Suppressor macrophage (primary cell): Measurements from ENCODE around the gene GPR82.
"Not testable (repeated sequence)": the region's sequence is repeated elsewhere in the genome, so short reads cannot be mapped to it uniquely, and the experiment has no call there.

Experiments used
- DNase-seq, 4 experiments: peaks; one replicate each; pipeline ENCODE4 v3.0.0-alpha.2; 2020 to 2022
- total RNA-seq, 17 experiments: gene quantifications; one replicate each; lab custom pipeline; 2026; ENCODE audit warnings: mixed read lengths in 6 of 17, inconsistent platforms in 3 of 17; lab: John Stamatoyannopoulos, UW

The GPR82 gene, protein sequence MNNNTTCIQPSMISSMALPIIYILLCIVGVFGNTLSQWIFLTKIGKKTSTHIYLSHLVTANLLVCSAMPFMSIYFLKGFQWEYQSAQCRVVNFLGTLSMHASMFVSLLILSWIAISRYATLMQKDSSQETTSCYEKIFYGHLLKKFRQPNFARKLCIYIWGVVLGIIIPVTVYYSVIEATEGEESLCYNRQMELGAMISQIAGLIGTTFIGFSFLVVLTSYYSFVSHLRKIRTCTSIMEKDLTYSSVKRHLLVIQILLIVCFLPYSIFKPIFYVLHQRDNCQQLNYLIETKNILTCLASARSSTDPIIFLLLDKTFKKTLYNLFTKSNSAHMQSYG
- total RNA-seq = 0.42 to 34.8 (median 8.4) reads per million in 17 experiments

DNA sequence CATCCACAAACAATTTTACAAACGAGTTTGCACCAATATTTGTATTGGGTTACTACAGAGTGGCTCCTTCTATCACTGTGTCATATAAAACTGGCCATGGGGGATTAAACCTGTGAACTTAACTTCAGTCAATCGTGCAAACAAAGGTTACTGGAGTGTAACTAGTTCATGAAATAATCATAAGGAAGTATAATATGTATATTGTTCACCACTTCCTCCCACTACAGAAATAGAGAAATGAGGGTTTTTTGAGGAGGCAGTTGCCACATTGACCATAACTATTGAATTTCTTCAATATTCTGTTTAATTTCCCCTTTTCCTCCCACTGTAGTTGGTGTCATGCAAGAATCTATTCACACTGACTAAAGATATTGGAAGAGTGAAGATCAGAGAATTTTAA is at the start of gene GPR82:
Gene GPR82 (plus strand): TSS at position 356 of the 400 bp plus-strand sequence. CDS start 2,846 bp downstream, outside the sequence.
- DNase-seq = peak; percentile 21 to 77 (median 56)

DNA sequence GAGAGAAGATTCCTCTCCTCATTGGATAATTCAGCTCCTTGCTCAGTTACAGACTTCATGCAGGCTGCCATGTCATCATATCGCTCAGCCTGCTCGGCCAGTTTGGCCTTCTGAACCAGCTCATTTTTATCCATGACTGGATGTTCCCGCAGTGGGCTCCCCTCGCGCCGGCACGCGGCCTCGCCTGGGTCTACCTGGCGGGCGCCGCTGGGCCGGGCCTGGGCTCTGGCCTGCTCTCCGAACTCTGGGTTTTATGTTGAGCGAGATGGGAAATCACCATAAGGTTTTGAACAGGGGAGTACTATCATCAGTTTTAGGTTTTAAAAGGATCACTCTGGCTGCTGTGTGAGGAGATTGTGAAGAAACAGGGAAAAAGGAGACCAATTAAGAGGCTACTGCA is 47.6 kb upstream of the GPR82 start:
- DNase-seq = not testable (repeated sequence)

DNA sequence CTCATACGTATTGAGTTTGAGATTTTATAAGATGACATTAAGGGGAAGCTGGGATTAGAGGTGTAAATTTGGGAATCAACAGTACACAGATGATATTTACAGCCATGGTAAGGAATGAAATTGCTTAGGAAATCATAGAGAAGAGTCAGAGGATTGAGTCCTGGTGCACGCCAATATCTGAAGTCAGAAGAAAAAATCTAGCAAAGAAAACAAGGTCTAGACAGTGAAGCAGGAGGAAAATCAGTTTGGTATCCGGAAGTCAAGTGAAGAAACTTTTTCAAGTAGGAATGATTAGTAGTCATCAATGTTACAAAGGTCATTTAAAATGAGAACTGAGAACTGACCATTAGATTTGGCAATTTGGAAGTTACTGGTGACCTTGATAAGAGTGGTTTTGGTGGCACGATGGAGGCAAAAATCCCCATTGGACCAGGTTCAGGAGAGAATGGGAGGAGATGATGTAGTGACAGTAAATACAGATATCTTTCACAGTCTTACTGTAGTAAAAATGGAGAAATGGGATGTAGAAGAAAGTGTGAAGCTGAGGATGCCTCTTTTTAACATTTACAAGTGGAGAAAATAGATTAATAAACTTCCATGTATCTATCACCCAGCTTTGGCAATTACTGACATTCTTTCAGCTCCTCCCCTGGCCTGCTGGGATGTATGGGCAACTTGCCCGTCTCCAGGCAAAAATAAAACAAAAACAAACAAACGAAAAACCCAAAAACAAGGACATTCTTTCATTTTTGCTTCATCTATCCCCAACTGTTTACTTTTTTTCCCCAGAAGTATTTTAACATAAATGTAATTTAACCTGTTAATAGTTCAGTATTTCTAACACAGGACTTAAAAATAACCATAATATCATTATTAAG is 46.6 kb upstream of the GPR82 start:
- peak in 1 of 4 experiments; percentile 13 for DNase-seq

DNA sequence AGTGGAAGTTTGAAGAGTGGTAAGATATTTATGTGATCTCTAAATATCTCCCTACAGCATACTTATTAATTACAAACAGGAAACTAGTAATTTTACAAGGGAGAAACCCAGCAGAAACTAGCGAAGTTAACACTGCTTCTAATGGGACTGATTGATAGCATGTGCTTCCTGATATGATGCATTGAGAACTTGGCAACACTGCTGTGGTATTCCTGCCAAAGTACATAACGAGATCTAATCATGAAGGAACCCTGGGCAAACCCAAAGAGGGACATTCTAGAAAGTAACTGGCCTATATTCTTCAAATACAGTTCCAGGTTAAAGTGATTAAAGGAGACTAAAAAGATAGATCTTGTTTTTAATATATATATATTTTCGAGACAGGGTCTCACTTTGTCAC is 39.8 kb upstream of the GPR82 start:
- no peak for DNase-seq

DNA sequence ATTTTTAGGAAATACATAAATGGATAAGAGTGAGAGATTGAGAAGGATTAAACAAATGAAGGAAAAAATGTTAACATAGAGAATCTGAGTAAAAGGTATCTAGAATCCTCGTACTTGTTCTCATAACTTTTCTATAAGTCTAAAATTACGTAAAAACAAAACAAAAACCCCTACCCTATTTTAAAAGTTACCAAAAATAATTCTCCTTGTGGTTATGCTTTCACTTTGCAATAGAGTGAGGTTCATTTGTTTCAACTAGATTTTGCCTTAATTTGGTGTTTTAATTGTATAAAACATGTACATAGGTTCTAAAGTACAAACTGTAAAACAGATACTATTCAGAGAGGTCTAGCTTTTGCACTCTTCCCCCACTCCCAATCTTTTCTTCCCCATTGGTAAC is 39.0 kb upstream of the GPR82 start:
- no peak for DNase-seq

DNA sequence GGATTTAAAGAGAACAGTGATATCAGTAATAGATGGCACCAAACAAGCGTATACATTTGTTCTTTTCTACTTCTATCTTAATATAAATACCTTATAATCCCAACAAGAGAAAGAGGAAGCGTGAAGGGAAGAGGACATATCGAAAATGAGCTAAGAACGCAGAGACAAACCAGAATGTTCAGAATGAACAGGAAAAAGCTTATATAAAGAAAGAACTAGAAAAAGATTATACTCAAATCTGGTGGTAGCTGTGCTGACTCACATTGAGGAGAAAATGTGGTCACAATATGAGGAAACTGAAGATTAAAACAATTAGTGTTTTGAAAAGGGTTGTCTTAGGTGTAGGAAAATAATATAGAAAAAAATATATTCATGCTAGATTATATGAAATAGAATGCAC is 37.2 kb upstream of the GPR82 start:
- peak in 3 of 4 experiments; percentile 10 to 61 (median 61) for DNase-seq

DNA sequence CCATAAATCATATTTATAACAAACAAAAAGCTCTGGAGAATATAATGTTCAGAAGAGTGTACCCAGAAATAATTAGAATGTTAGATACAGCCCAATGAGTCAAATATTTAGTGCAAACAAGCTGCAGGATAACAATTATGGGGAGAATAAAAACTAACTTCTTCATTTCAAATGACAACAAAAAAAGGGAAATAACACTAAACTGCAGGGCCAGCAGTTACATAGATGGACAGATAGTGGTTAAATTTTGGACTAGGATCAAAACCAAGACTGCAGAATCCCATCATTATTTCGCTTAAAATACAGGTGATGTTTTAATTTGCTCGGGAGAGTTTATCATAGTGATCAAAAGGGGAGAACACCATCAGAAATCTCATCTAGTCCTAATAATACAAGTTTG is 35.8 kb upstream of the GPR82 start:
- DNase-seq = peak in 2 of 4 experiments; percentile 43 to 57

DNA sequence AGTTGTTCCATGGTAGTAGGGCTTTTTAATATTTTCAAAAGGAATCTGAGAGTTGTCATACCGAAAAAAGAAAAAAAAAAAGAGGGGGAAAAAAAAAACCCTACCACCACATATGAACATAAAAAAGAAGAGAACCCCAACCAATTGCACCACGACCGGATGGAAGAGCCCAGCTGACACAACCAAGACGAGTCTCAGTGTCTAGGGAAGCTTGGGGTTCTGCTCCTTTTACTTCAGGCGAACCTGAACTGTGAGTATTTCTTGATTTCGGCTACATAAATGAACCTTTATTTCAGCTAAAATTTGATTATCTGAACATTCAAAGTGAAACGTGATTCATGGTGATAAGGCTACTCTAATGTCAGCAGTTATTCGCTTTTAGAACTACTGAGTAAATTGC is 35.1 kb upstream of the GPR82 start, which contains the start of gene GPR34:
Gene GPR34 (plus strand): TSS at position 139 of the 400 bp plus-strand sequence. CDS start 6,661 bp downstream, outside the sequence.
- DNase-seq = peak; percentile 49 to 74 (median 67)

DNA sequence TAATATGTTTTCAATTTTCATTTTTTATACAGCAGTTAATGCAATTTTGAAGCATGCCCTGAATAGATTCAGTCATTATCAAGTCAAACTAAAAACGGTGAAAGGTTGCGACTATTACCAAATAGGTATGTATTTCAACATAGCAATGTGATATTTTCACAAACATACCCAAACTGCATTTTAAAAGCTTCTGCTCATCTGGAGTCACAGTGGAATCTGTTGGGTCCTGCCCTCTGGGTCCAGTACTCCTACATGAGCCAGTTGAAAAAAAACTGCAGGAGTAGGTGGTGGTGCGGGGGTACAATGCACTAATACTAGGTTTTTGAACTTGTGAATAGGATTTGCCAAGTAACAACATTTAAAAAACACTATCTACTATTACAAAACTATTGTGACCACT is 34.3 kb upstream of the GPR82 start:
- peak in 3 of 4 experiments; percentile 28 to 43 (median 42) for DNase-seq

DNA sequence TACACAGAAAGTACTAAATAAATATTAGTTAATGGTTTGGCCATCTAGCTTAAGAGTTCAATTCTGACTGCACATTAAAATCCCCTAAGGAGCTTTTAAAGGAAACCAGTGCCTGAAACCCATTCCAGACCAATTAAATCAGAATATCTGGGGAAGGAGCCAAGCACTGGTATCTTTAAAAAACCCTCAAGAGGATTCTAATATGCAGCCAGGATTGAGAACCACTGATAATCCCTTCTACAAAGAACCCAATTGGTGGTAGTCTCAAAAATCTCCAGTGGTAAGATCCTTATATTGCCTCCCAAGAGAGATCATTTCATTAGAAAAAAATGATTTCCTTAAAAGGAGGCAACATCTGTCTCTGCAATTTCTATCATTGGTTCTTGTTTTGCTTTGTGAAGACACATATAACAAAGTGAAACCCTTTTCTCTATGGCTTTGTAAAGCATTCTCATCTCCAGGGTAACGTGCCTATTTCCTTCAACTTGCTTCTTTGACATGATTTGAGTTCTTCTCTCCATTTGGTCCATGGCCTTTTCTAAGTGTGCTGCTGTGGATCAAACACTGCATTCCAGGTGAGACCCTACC is 31.7 kb upstream of the GPR82 start:
- no peak for DNase-seq

DNA sequence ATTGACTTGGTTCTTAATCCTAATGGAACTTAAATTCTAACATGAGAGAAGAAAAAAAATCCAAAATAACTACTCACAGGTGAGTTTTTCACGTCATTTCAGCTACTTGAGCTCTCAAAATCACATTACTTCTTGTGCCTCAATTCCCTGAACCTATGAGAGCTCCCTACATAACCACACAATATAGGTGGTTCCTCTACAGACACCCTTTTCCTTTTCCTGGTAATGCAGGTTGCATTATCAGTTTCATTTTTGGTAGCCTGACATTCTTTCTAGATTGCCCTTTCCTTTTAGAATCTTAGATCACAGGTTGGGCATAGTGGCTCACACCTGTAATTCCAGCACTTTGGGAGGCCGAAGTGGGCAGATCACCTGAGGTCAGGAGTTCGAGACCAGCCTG is 31.0 kb upstream of the GPR82 start:
- no peak for DNase-seq

DNA sequence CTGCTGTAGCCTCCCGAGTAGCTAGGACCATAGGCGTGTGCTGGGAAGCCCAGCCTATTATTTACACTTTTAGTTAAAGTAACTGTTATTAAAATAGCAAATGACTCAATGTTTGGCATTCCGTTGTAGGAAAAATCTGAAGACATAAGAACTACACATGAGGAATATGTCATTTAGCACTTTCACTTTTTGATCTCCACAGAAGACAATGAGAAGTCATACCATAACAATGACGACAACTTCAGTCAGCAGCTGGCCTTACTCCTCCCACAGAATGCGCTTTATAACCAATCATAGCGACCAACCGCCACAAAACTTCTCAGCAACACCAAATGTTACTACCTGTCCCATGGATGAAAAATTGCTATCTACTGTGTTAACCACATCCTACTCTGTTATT is 28.6 kb upstream of the GPR82 start:
- DNase-seq = no peak

DNA sequence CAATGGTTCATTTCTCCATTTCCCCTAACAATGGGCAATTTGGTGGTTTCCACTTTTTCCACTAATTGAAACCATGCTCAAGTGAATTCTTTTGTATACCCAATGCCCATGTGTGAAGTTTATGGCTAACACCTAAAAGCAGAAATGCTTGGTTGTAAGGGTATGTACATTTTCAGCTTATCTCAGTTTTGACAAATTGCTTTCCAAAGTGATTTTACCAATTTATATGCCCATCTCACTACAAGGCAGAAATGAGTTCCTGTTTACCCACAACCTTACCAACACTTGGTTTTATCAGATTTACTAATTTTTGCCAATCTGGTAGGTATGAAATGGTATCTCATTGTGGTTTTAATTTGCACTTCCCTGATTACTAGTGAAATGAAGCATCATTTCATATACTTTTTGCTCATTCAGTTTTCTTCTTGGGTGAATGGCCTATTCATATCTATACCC is 20.4 kb upstream of the GPR82 start:
- no peak for DNase-seq

DNA sequence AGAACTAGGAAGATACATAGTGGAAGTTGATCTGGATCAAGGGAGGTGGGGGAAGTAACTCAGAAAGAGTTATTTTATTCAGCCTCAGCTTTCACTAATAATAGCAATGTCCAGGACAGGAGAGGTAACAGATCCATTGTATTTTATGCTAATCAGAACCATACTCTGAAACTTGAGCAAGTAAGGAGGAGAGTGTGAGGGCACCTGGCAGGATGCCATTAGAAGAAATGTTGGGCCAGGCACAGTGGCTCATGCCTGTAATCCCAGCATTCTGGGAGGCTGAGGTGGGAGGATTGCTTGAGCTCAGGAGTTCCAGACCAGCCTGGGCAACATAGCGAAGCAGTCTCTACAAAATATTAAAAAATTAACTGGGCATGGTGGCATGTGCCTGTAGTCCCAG is 18.9 kb upstream of the GPR82 start:
- no peak for DNase-seq

DNA sequence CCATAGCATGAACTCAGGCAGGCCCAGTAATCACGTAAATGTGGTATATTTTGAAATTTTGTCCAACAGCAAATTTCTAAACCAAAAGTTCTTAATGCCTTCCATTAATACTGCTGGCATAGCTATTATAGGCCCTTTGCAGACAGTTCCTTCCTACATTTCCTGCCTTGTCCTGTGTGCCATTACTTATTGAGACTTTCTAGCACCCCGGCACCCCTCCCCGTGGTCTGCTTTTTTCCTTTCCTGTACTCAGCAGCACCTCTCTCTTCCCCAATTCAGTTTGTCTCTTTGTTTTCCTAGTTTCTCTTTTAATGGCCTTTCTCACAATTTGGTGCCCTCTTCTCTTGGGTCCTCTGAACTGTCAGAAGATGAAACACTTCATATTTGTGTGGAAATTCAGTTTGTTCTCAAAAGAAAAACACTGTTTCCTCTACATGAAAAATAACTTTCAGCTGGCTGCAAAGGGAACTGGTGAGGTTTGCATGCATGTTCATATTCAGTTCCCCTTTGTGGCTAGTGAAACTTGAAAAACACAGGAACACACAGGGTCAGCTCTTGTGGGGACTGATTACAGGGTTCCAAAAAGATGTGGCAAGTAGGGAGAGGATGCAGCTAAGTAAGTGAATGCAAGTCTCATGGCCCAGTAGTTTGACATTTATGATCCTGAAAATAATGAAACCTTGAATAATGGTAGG is 18.2 kb upstream of the GPR82 start:
- DNase-seq = peak; percentile 60 to 86 (median 76)

DNA sequence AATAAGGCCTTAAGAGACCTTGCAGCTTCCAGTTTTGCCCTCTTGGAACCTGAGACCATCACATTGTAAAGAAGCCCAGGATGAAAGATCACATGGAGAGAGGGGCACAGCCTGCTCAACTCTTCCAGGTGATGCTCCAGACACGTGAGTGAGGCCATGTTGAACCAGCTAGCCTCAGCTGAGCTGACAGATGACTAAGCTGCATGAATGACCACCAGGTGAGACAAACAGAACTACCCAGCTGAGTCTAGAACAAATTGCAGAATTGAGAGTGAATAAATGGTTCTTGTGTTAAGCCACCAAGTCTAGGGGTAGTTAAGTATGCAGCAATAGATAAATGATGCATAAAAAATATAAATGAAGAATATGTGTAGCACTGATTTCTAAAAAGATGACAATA is 16.8 kb upstream of the GPR82 start:
- no peak for DNase-seq

DNA sequence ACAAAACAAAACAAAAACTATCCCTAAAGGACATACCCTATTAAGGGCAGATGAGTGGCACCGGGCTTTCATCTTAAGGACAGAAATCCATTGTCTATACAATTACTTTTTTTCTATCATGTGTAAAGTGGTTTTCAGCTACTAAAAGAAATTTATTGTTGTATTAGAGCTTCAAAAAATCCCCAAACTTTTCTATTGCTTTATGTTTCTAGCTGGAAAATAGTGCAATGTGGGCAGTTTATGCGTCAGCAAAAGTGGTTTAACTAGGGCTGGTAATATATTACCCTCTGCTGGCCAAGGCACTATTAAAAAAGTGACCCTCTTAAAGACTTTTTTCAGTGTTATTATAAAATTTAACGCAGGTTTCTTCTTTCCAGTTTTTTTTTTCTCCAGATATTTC is 15.5 kb upstream of the GPR82 start:
- DNase-seq = peak in 3 of 4 experiments; percentile 10 to 41 (median 16)

DNA sequence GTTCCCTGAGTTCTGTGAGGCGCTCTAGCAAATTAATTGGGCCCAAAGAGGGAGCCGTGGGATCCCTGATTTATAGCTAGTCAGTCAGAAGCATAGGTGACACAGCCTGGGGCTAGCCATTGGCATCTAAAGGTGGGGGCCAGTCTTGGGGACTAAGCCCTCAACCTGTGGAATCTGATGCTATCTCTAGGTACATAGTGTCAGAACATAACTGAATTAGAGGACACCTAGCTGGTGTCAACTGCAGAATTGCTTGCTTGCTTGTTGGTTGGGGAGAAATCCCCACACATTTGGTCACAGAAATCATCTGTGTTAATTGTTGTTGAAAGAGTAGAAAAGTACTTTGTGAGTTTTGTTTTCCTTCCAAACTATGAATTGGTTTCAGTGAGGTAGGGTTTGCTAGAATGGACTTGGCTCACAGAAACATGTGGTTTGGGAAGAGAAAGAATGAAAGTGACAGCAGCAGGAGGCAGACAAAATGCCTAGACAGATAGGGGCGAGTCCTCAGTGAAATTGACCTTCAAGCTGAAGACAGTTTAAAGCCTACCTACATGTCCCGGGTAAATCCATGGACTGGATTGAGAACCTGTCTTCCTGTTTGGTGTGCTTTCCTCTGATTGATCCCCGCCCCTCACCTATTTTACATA is 12.8 kb upstream of the GPR82 start:
- no peak for DNase-seq

DNA sequence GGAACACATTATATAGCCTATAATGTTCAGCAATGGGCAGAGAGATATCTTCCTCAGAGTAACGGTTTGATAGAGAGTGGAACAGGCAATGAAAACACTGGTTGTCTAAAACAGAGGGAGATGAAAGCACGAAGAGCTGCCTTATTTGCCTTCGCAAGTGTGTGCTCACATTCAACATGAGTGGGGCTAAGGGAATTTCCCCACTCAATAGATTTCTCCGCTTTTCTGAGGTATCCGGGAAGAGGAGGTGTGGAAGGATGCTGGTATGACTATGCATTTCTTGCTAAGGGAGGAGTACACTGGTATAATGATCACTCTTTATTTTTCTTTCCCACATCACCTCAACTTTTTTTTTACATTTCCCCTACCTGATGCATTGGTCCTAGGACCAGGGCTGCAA is 7.8 kb upstream of the GPR82 start:
- DNase-seq = no peak

DNA sequence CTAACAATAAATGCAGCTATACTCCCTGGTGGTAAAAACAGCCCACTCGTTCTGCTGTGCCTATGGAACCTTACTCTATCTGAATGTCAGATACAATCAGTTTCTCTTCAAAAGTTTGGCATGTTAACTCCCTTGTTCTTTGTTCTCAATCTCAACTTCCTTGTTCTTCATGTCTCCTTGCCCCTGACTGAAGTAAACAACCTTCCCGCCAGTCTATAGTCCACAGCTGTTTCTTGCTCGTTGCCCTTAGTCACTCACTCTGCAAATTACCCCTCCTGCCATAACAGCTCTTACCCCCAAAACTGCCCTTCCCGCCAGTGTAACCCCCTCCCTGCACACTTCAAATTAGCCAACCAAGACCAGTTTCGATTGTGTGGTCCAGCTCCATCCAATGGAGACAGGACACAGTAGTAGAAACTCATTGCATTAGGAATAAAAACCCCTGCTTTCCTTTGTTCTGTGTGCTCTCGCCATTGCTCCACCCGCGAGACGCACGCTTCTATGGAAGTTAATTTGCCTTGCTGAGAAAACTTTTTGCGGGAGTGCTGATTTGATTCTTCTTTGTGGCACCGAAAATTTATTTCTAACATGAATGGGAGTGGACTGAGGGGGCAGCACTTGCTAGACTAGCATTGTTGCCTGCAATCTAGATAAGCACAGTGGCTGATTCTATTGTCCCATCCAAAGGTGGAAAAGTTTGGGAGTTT is 7.1 kb upstream of the GPR82 start:
- DNase-seq = no peak
